OCI-LY3 (cell line): ENCODE data around the gene RNF13.

Experiments used
- H2AFZ ChIP-seq: fragments of 200-600, 300-600 bp; shearing (Covaris generic); 2 replicates; pipeline ENCODE4 v1.6.0; 2014; ENCODE audit warnings: antibody characterized with exemption, low read depth, low read length
- H3K27ac ChIP-seq: fragments of 200-600, 300-600 bp; sonication (generic); 2 replicates; pipeline ENCODE4 v1.5.1; 2014; ENCODE audit warnings: mild to moderate bottlenecking, low read length, moderate library complexity, mixed read lengths
- H3K27me3 ChIP-seq: fragments of 200-600, 300-600 bp; sonication (generic); 2 replicates; pipeline ENCODE4 v1.6.1; 2014; ENCODE audit warnings: low read depth, low read length, mixed read lengths
- H3K36me3 ChIP-seq: fragments of 200-600, 300-600 bp; sonication (generic); replicated peaks from 2 replicates; pipeline ENCODE3; 2014; ENCODE audit warnings: low read depth, low read length, mixed read lengths
- H3K4me1 ChIP-seq: fragments of 300-600, 200-600 bp; sonication (generic); 2 replicates; pipeline ENCODE4 v1.6.1; 2014; ENCODE audit warnings: low read length, mixed read lengths
- H3K4me2 ChIP-seq: fragments of 200-600, 300-600 bp; sonication (generic); 2 replicates; pipeline ENCODE4 v1.6.1; 2014; ENCODE audit warnings: low read length, mixed read lengths
- H3K4me3 ChIP-seq: fragments of 300-600, 200-600 bp; sonication (generic); 2 replicates; pipeline ENCODE4 v1.5.1; 2014; ENCODE audit warnings: antibody characterized with exemption, mild to moderate bottlenecking, low read length, moderate library complexity
- H3K79me2 ChIP-seq: fragments of 300-600, 200-600 bp; shearing (Covaris generic); 2 replicates; pipeline ENCODE4 v1.6.1; 2014; ENCODE audit warnings: mild to moderate bottlenecking, low read length, mixed read lengths
- H3K9ac ChIP-seq: fragments of 300-600, 200-600 bp; shearing (Covaris generic); 2 replicates; pipeline ENCODE4 v1.6.0; 2014; ENCODE audit warnings: mild to moderate bottlenecking, low read length, moderate library complexity
- H3K9me3 ChIP-seq: fragments of 200-600, 300-600 bp; shearing (Covaris generic); 2 replicates; pipeline ENCODE4 v1.6.1; 2014; ENCODE audit warnings: low read length, mixed read lengths; ENCODE audit not compliant: insufficient read depth
- H4K20me1 ChIP-seq: fragments of 200-600, 300-600 bp; sonication (generic); 2 replicates; pipeline ENCODE4 v1.6.1; 2016; ENCODE audit warnings: low read length, mixed read lengths; ENCODE audit not compliant: insufficient read depth
- CTCF ChIP-seq: fragments of 200-600, 300-600 bp; sonication (generic); IDR thresholded peaks from 2 replicates; pipeline ENCODE4 v1.5.1; 2014; ENCODE audit warnings: antibody characterized with exemption, low read length, low read depth
- EZH2phosphoT487 ChIP-seq: fragments of 200-600 bp; shearing (Covaris generic); IDR thresholded peaks from 2 replicates; pipeline ENCODE4 v1.6.1; 2018; ENCODE audit warnings: antibody characterized with exemption, mixed run types, low read depth

Gene RNF13

GRCh38 chr3:149790268-149790667 is 22.7 kb upstream of the RNF13 start:
- no peak overlapping the region for H3K27ac ChIP-seq
- peaks cover 24% of the 10 kb centered on the region for H3K27me3 ChIP-seq
- H3K4me1 ChIP-seq, result no peaks in the 10 kb centered on the region
- no peaks in the 10 kb centered on the region for H3K79me2 ChIP-seq
- H2AFZ ChIP-seq, result no peak overlapping the region
- H3K9me3 ChIP-seq, result no peaks in the 10 kb centered on the region
- H4K20me1 ChIP-seq, result no peaks in the 10 kb centered on the region
- H3K36me3 ChIP-seq, result no peaks in the 10 kb centered on the region
- no peak for TF ChIP-seq CTCF
- no peak for TF ChIP-seq EZH2phosphoT487
- H3K4me3 ChIP-seq, result no peak overlapping the region
- no peak overlapping the region for H3K4me2 ChIP-seq
- H3K9ac ChIP-seq, result no peak overlapping the region

- no peak for TF ChIP-seq EZH2phosphoT487
- no peak for TF ChIP-seq CTCF
- Histone ChIP-seq H3K9ac (no peak overlapping the region), H3K27me3 (peaks cover 24% of the 10 kb centered on the region), H4K20me1 (no peaks in the 10 kb centered on the region), H3K9me3 (no peaks in the 10 kb centered on the region), H3K4me1 (no peaks in the 10 kb centered on the region), H2AFZ (no peak overlapping the region), H3K4me2 (no peak overlapping the region), H3K27ac (no peak overlapping the region), H3K4me3 (no peak overlapping the region), H3K79me2 (no peaks in the 10 kb centered on the region), H3K36me3 (no peaks in the 10 kb centered on the region)
These were observed 22.3 kb upstream of the RNF13 start for GRCh38 chr3:149790698-149791097.

GRCh38 chr3:149792452-149793270 is 20.4 kb upstream of the RNF13 start, which contains the start of gene ANKUB1:
Gene ANKUB1, minus strand, starts transcription at chr3:149792554. Its CDS starts 188 bp downstream, at chr3:149792366.
- Histone ChIP-seq H3K79me2 (no peaks in the 10 kb centered on the region), H3K9ac (no peak within 1 kb of the TSS), H3K4me3 (no peak within 1 kb of the TSS), H3K36me3 (no peaks in the 10 kb centered on the region), H3K27ac (no peak within 1 kb of the TSS), H2AFZ (no peak within 1 kb of the TSS), H3K4me1 (no peaks in the 10 kb centered on the region), H3K27me3 (peaks cover 22% of the 10 kb centered on the region), H3K4me2 (no peak within 1 kb of the TSS), H3K9me3 (no peaks in the 10 kb centered on the region), H4K20me1 (no peaks in the 10 kb centered on the region)
- TF ChIP-seq CTCF (no peak), EZH2phosphoT487 (no peak)

- no peaks in the 10 kb centered on the region for H3K79me2 ChIP-seq
- no peaks in the 10 kb centered on the region for H4K20me1 ChIP-seq
- no peaks in the 10 kb centered on the region for H3K9me3 ChIP-seq
- no peak for TF ChIP-seq CTCF
- no peak for TF ChIP-seq EZH2phosphoT487
- no peaks in the 10 kb centered on the region for H3K4me1 ChIP-seq
- peaks cover 8% of the 10 kb centered on the region; the same call in 1 of the 2 replicates for H3K27me3 ChIP-seq
- H3K9ac ChIP-seq, result no peak overlapping the region
- no peaks in the 10 kb centered on the region for H3K36me3 ChIP-seq
- H3K27ac ChIP-seq, result no peak overlapping the region
- no peak overlapping the region for H2AFZ ChIP-seq
- no peak overlapping the region for H3K4me2 ChIP-seq
- no peak overlapping the region for H3K4me3 ChIP-seq
These were observed 17.0 kb upstream of the RNF13 start for GRCh38 chr3:149796026-149796425.
